GM12891 (cell line): ENCODE results near the gene LRRC43.

Source experiments
- PAX5 ChIP-seq: IDR thresholded peaks from 2 replicates; pipeline ENCODE4 v1.6.1; 2011; ENCODE audit warnings: low read length, moderate library complexity, mild to moderate bottlenecking; ENCODE audit not compliant: insufficient read depth, severe bottlenecking
- POLR2A ChIP-seq: IDR thresholded peaks from 2 replicates; pipeline ENCODE4 v1.6.1; 2011; ENCODE audit warnings: low read depth, low read length, control low read depth
- POLR2AphosphoS5 ChIP-seq: IDR thresholded peaks from 2 replicates; pipeline ENCODE4 v1.6.1; 2011; ENCODE audit warnings: low read depth, low read length, control low read depth
- TAF1 ChIP-seq: IDR thresholded peaks from 2 replicates; pipeline ENCODE4 v1.6.1; 2011; ENCODE audit warnings: low read depth, low read length, control low read depth

DNA sequence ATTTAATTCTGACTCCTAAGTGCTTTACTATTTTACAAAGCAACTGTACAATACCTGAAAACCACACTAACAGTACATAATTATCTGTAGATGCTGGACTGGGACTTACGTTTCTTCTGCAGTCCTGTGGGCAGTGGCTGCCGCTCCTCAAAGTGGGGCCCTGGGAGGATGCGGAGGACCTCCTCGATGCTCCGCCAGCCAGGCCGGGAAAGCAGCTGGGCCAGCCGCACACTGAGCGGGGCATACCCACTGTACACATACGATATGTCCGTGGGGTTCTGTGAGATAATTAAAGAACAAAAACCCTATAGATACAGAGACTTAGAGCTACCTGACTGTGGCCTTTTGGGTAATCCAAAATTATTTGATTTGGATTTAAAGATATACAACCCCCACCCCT is 49.8 kb downstream of the LRRC43 start:
- TF ChIP-seq POLR2A, result no peak
- TF ChIP-seq TAF1, result no peak
- TF ChIP-seq POLR2AphosphoS5, result no peak
- TF ChIP-seq PAX5, result no peak
